ENCODE data around the gene S100A8. TPM values are rescaled to one million over a fixed set of nuclear protein-coding genes. Genes with fewer than 3 reads are reported as not detected.

The S100A8 gene
- total RNA-seq = 10 to 100 TPM in 3 of 7 donors, 1 to 10 TPM in 4; 5.3 to 60.5 (median 9.1) TPM
- polyA plus RNA-seq = 10 to 100 TPM in 1 of 2 donors, 1 to 10 TPM in 1; 8.3 to 19.4 TPM
- long read RNA-seq, donor 1 = 0 reads
- long read RNA-seq, donor 2, partial matches to known transcripts = 0 of 6 reads
- long read RNA-seq, donor 2, other reads (novel, unspliced or antisense) = 0 of 6 reads
- long read RNA-seq, donor 3, transcript S100A8-202 (3 exons, 523 nt) = major isoform, 9 of 11 reads
- long read RNA-seq, donor 3, partial matches to known transcripts = 0 of 11 reads
- long read RNA-seq, donor 3, other reads (novel, unspliced or antisense) = 1 of 11 reads

GRCh38 chr1:153390938-153391710 is at the start of gene S100A8:
TSS of gene S100A8 (minus strand) at chr1:153391073. CDS start at chr1:153390535, 538 bp downstream.
- 71 to 81% (median 74%) methylated on average over 7 of the region's 7 CpGs for WGBS, 3 donors
- H3K36me3 ChIP-seq = no peaks in the 10 kb centered on the region
- H3K27ac ChIP-seq = no peak within 1 kb of the TSS
- no peak for DNase-seq
- TF ChIP-seq EP300 (IDR thresholded peaks at IDR 0.05) (no peak), CTCF (IDR thresholded peaks at IDR 0.05) (no peak), POLR2A (IDR thresholded peaks at IDR 0.05) (no peak)
- no peak within 1 kb of the TSS for H3K4me3 ChIP-seq
- H3K27me3 ChIP-seq = no peaks in the 10 kb centered on the region
- no peaks in the 10 kb centered on the region for H3K9me3 ChIP-seq
- H3K4me1 ChIP-seq (ENCODE audit: insufficient read depth) = no peaks in the 10 kb centered on the region
- intact Hi-C loops (cut with DNase I) = no loop called here

GRCh38 chr1:153439273-153439672 is 48.4 kb upstream of the S100A8 start:
- no peak for TF ChIP-seq CTCF (IDR thresholded peaks at IDR 0.05)
- no peak for TF ChIP-seq EP300 (IDR thresholded peaks at IDR 0.05)
- no peak for TF ChIP-seq POLR2A (IDR thresholded peaks at IDR 0.05)
- Histone ChIP-seq H3K27ac (no peak overlapping the region), H3K4me3 (no peak overlapping the region), H3K9me3 (no peaks in the 10 kb centered on the region), H3K36me3 (no peaks in the 10 kb centered on the region), H3K4me1 (ENCODE audit: insufficient read depth) (no peaks in the 10 kb centered on the region), H3K27me3 (no peaks in the 10 kb centered on the region)
- no peak for DNase-seq
- intact Hi-C loops (cut with DNase I) = no loop called here

- 61 to 73% (median 65%) methylated on average over 7 of the region's 7 CpGs for WGBS, 3 donors
- DNase-seq = no peak
- H3K27ac ChIP-seq = no peak overlapping the region
- H3K9me3 ChIP-seq = no peaks in the 10 kb centered on the region
- H3K4me1 ChIP-seq (ENCODE audit: insufficient read depth) = no peaks in the 10 kb centered on the region
- H3K36me3 ChIP-seq = no peaks in the 10 kb centered on the region
- intact Hi-C loops (cut with DNase I) = no loop called here
- H3K4me3 ChIP-seq = no peak overlapping the region
- no peak for TF ChIP-seq POLR2A (IDR thresholded peaks at IDR 0.05)
- TF ChIP-seq CTCF (IDR thresholded peaks at IDR 0.05) = no peak
- TF ChIP-seq EP300 (IDR thresholded peaks at IDR 0.05) = no peak
- no peaks in the 10 kb centered on the region for H3K27me3 ChIP-seq
Observed at GRCh38 chr1:153438599-153438998, 47.7 kb upstream of the S100A8 start.

GRCh38 chr1:153437236-153437635 is 46.4 kb upstream of the S100A8 start:
- Histone ChIP-seq H3K36me3 (no peaks in the 10 kb centered on the region), H3K27me3 (no peaks in the 10 kb centered on the region), H3K4me3 (no peak overlapping the region), H3K27ac (no peak overlapping the region), H3K9me3 (no peaks in the 10 kb centered on the region), H3K4me1 (ENCODE audit: insufficient read depth) (no peaks in the 10 kb centered on the region)
- no peak for DNase-seq
- TF ChIP-seq CTCF (IDR thresholded peaks at IDR 0.05) (no peak), EP300 (IDR thresholded peaks at IDR 0.05) (no peak), POLR2A (IDR thresholded peaks at IDR 0.05) (no peak)
- intact Hi-C loops (cut with DNase I) = no loop called here
- WGBS, 3 donors = 87 to 90% (median 88%) methylated on average over 4 of the region's 4 CpGs
